Stimulated activated CD8-positive, alpha-beta memory T cell treated with anti-CD3 and anti-CD28 coated beads, Interleukin-15, amount 100 ng/mL, for 4 hours (primary cell): ENCODE measurements around the gene EFEMP2.
"Not testable (repeated sequence)": the region's sequence is repeated elsewhere in the genome, so short reads cannot be mapped to it uniquely, and the experiment has no call there.

Experiments
- DNase-seq, 2 donors: peaks; one replicate each; pipeline ENCODE4 v3.0.0-alpha.2; 2020; ENCODE audit warnings: low read depth in 2 of 2

The EFEMP2 gene

DNA sequence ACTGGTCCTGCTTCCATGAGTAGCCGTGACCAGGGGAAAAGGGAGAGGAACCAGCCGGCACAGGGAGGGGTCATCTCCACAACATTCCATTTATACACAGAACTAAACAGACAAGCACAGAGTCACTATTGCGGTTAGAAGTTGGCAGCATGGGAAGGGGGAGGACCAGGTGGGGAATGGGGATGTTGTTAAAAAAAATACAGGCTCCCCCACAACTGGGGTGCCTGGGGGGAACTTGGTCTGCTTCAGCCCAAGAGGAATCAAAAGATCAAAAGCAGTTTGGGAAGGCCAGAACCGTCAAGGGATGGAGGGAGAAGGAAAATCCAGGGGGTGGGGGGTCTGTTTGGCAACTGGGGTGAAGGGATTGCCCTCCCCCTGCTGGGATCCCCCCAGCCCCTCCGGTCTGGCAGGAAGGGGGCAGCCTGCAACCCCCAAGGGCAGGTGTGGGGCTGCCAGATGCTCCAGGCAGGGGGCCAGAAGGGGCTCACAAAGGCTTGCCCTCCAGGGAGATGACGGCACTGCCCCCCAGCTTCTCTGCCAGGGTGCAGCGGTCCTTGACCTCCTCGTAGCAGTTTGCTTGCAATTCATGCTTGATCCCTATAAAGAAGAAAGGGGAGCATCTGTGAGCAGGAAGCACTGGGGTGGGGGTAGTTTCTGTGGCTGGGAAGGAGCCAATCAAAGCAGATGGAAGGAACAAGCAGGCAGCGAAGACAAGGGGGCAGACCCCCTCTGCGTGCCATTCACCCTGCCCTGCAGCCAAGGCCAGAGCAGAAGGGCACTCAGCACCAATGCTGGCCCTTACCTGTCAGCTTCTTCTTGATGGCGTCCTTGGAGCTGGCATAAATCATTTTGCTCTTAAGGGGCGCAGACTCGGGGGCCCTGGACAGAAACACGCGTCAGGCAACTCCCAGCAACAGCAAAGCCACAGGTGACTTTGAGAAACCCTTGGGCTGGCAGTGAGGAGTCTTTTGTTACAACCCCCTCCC, 17.5 kb downstream of the EFEMP2 start:
- DNase-seq: no peak

DNA sequence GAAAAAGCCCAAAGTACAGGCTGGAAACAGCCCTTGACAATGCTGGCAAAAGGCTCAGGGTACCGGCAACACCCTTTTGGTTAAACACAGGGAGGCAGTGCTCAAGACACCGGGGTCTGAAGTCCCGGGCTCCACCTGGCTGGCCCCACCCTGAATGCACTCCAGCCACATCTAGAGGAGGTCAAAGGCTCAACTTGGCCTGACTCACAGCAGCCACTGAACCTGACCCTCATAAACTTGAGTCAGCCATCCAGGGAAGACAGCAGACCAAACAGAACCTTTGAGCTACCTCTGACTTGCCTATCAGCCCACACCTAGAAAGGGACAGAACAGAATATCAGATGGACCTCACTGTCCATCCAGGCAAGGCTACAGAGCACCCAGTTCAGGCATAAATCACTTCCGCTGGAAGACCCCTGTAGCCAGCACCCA, 18.4 kb downstream of the EFEMP2 start:
- no peak for DNase-seq

GRCh38 chr11:65853246-65853979, 19.2 kb downstream of the EFEMP2 start:
- no peak for DNase-seq

GRCh38 chr11:65852508-65853245, 19.9 kb downstream of the EFEMP2 start:
- DNase-seq: no peak

DNA sequence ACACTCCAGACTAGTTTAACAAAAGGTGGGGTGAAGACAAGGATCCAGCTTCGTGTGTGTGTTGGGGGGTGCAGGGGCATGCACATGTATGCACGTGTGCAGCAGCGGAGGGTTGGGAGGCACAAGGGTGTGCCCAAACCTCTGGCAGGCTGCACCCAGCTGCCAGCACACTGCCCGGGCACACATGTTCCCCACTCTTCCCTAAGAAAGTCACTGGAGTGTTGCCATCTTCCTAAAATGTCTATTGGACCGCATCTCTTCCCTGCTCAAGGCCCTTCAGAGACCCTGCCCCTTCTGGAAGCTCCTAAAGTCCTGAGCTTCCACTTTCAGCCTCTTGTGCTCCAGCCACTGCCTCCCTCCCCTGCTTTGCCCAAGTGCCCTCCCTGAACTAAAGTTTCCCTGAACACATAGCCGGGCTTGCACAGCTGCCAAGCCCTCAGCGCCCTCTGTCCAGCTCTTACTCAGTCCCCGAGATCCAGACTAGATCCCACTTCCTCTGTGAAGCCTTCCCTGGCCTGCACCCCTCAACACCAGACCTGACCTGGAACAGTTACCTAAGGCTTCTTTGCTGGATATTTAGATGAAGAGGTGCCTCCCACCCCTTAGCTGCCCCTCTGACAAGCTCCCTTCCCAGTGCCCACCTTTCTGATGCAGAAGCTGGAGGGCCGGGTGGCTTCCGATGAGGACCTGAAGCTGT, 20.6 kb downstream of the EFEMP2 start:
- DNase-seq: no peak

GRCh38 chr11:65851083-65851579, 21.5 kb downstream of the EFEMP2 start:
- no peak for DNase-seq

DNA sequence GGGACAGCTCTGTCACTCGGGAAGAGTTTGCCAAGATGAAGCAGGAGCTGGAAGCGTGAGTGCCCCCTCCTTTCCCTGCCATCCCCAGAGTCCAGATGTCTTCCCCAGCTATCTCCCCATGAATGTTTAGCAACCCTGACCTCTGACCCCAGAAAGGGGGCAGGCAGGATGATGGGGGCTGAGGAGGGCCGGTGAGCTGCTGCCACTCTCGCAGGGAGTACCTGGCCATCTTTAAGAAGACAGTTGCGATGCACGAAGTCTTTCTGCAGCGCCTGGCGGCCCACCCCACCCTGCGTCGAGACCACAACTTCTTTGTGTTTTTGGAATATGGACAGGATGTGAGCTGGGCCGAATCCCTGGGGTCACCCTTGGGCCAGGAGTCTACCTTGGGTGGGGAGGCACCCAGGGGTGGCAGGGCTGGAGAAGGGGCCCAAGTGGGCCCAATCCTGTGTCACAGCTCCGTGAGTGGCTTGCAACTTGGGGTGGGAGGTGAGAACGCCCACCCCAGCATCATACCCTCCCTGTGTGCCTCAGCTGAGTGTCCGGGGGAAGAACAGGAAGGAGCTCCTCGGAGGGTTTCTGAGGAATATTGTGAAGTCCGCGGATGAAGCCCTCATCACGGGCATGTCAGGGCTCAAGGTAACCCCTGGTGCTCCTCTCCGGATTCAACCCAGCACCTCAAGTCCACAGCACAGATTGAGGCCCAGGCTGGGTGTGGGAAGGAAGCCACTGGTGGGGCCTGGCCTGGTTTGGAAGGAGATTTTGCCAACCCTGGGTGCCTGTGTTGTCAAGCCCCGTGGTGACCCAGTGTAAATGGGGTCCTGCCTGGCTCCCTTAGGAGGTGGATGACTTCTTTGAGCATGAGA, 22.1 kb downstream of the EFEMP2 start:
- no peak for DNase-seq

DNA sequence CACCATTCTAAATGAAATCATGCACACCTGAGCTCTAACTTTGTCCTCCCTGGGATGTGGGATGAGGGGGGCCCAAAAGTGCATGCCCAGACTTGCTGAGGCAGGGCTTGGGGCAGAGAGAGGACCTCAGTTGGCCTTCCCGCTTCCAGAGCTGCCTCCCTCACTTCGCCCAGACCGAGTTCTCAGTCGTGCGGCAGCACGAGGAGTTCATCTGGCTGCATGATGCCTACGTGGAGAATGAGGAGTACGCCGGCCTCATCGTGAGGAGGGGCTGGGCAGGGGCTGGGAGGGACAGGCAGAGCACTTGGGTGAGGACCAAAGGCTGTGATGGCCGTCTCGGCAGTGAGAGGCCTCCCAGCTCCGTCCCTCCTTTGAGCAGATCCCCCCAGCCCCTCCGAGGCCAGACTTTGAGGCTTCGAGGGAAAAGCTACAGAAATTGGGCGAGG, 22.8 kb downstream of the EFEMP2 start:
- DNase-seq: no peak

DNA sequence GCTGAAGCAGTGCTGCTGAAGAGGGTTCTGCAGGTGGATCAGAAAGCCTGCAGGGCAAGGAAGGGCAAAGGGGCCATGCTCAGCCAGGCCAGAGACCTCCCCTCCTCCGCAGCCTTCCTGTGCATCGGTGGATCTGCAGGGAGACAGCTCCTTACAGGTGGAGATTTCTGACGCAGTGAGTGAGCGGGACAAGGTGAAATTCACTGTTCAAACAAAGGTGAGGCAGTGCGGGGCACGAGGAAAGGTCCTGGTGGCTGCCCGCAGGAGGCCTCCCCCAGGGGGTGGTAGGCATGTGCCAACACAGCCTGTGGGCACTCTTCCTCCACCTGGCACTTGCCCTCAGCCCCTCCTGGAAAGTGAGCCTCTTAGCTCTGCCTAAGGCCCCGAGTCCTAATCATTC, 23.2 kb downstream of the EFEMP2 start:
- no peak for DNase-seq

GRCh38 chr11:65848693-65849092, 23.9 kb downstream of the EFEMP2 start:
- not testable (repeated sequence) for DNase-seq

GRCh38 chr11:65847746-65848145, 24.9 kb downstream of the EFEMP2 start:
- no peak for DNase-seq

DNA sequence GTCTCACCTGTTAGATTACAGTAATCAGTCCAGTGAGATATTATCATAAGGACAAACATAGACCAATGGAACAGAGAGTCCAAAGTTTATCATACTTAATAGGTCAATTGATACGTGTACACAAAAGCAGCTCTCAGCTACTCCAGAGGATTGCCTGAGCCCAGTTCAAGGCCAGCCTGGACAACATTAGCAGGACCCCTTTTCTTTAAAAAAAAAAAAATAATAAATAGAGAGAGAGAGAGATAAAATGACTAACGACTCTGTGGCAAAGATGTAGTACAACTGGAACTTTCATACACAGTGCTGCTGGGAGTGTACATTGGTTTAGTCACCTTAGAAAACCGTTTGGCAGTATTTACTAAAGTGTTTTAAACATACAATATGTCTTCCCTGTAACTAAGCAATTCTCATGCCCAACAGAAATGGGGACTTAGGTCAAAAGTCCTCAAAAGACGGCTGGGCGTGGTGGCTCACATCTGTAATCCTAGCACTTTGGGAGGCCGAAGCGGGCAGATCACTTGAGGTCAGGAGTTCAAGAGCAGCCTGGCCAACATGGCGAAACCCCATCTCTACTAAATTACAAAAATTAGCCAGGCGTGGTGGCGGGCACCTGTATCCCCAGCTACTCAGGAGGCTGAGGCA, 28.2 kb downstream of the EFEMP2 start:
- DNase-seq: no peak

DNA sequence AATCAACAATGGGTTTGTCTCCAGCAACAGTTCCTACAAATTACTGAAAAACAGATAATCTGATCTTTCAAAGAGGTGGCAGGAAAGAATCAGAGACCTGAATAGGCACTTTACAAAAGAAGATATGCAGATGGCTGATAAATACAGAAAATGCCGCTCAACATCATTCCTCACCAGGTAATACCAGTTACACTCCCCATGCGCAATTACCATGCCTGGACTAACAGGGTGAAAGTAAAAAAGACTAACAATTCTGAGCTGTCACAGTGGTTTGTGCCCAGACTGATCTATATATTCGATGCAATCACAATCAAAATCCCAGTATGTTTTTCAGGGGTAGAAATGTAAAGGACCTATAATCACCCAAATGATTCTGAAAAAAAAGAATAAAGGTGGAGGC, 28.8 kb downstream of the EFEMP2 start:
- DNase-seq: no peak

- no peak for DNase-seq
These were observed 30.5 kb downstream of the EFEMP2 start for GRCh38 chr11:65842144-65842543.

- no peak for DNase-seq
These were observed 38.4 kb downstream of the EFEMP2 start for GRCh38 chr11:65834202-65834601.

GRCh38 chr11:65833297-65834030, 39.1 kb downstream of the EFEMP2 start, which contains the start of gene SNX32:
SNX32 (plus strand) TSS chr11:65833963; CDS start chr11:65834066, 103 bp downstream.
- peak; percentile 88 to 94 for DNase-seq

DNA sequence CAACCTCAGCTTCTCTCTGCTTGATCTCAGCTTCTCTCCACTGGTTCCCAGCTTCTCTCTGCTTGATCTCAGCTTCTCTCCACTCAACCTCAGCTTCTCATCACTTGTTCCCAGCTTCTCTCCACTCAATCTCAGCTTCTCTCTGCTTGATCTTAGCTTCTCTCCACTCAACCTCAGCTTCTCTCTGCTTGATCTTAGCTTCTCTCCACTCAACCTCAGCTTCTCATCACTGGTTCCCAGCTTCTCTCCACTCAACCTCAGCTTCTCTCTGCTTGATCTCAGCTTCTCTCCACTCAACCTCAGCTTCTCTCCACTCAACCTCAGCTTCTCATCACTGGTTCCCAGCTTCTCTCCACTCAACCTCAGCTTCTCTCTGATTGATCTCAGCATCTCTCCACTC, 40.4 kb downstream of the EFEMP2 start:
- DNase-seq: not testable (repeated sequence)

DNA sequence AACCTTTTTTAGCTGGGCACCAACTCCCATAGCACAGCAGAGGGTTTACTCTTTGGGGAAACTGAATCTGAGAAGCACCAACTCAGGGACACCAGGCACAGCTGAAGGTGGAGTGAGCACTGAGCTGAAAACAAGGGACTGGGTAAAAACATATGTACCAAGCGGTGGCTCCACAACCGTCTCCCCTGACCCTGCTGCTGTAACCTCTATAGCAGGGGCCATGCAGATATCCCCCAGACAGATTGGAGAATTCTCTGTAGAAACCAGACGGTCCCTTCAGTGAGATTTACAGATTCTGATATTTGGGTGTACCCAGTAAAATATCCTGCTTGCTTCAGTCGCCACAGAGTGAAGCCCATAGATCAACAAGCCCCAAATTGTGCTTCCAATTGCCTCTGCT, 43.1 kb downstream of the EFEMP2 start:
- DNase-seq: no peak
